GM23248 (cell line): ENCODE measurements around the gene THOC6.
"Not testable (repeated sequence)": the region's sequence is repeated elsewhere in the genome, so short reads cannot be mapped to it uniquely, and the experiment has no call there.

Source experiments
- EZH2 ChIP-seq: fragments of 200-600 bp; sonication (generic); IDR thresholded peaks from 2 replicates; pipeline ENCODE4 v1.6.1; 2018; ENCODE audit warnings: antibody characterized with exemption, mild to moderate bottlenecking; ENCODE audit not compliant: insufficient read depth, poor library complexity, severe bottlenecking
- EZH2phosphoT487 ChIP-seq: fragments of 200-600 bp; sonication (generic); IDR thresholded peaks from 2 replicates; pipeline ENCODE4 v1.6.1; 2018; ENCODE audit warnings: antibody characterized with exemption, moderate library complexity, mild to moderate bottlenecking, low read depth; ENCODE audit not compliant: insufficient read depth

- not testable (repeated sequence) for TF ChIP-seq EZH2, EZH2phosphoT487
Observed at GRCh38 chr16:3053330-3053710, 29.5 kb downstream of the THOC6 start.
